DMS114 treated with DMSO at 0.1 percent for 48 hours (cell line): Measurements from ENCODE around the gene MUSK.
"Not testable (repeated sequence)": the region's sequence is repeated elsewhere in the genome, so short reads cannot be mapped to it uniquely, and the experiment has no call there.

Source experiments
- DNase-seq: peaks from one replicate; lab custom pipeline; 2025; ENCODE audit not compliant: unreplicated experiment; lab: John Stamatoyannopoulos, UW

MUSK gene

GRCh38 chr9:110808599-110808980 lies 140.0 kb downstream of the MUSK start:
- no peak for DNase-seq

- DNase-seq: no peak
Measured at GRCh38 chr9:110809038-110809595, 140.5 kb downstream of the MUSK start.

GRCh38 chr9:110810262-110810976 lies 141.8 kb downstream of the MUSK start:
- no peak for DNase-seq

GRCh38 chr9:110812886-110813285 lies 144.3 kb downstream of the MUSK start:
- no peak for DNase-seq

- no peak for DNase-seq
Measured at GRCh38 chr9:110814159-110814558, 145.6 kb downstream of the MUSK start.

GRCh38 chr9:110815361-110815760 lies 146.8 kb downstream of the MUSK start:
- DNase-seq: no peak

- DNase-seq: no peak
Measured at GRCh38 chr9:110820381-110820780, 151.8 kb downstream of the MUSK start.

- no peak for DNase-seq
Measured at GRCh38 chr9:110821064-110821463, 152.5 kb downstream of the MUSK start.

GRCh38 chr9:110825129-110825528 lies 156.5 kb downstream of the MUSK start:
- not testable (repeated sequence) for DNase-seq

- DNase-seq: no peak
Measured at GRCh38 chr9:110825950-110826349, 157.4 kb downstream of the MUSK start.

GRCh38 chr9:110826400-110826799 lies 157.8 kb downstream of the MUSK start:
- DNase-seq: not testable (repeated sequence)

GRCh38 chr9:110828264-110828663 lies 159.7 kb downstream of the MUSK start:
- DNase-seq: no peak

GRCh38 chr9:110830495-110830894 lies 161.9 kb downstream of the MUSK start:
- no peak for DNase-seq

- DNase-seq: no peak
Measured at GRCh38 chr9:110832926-110833325, 164.3 kb downstream of the MUSK start.

- DNase-seq: no peak
Measured at GRCh38 chr9:110835404-110835803, 166.8 kb downstream of the MUSK start.

- no peak for DNase-seq
Measured at GRCh38 chr9:110835859-110836271, 167.3 kb downstream of the MUSK start.

- no peak for DNase-seq
Measured at GRCh38 chr9:110837401-110838005, 168.9 kb downstream of the MUSK start.

GRCh38 chr9:110842169-110842568 lies 173.6 kb downstream of the MUSK start:
- DNase-seq: no peak

- no peak for DNase-seq
Measured at GRCh38 chr9:110842986-110843385, 174.4 kb downstream of the MUSK start.

GRCh38 chr9:110844121-110844520 lies 175.5 kb downstream of the MUSK start:
- no peak for DNase-seq

GRCh38 chr9:110846215-110846614 lies 177.6 kb downstream of the MUSK start:
- DNase-seq: no peak

- DNase-seq: no peak
Measured at GRCh38 chr9:110847671-110848070, 179.1 kb downstream of the MUSK start.
